ENCODE measurements around the gene ACMSD.
"Not testable (repeated sequence)": the region's sequence is repeated elsewhere in the genome, so short reads cannot be mapped to it uniquely, and the experiment has no call there.

The ACMSD gene

GRCh38 chr2:134838143-134838620 is at the start of gene ACMSD:
Gene ACMSD (plus strand): TSS chr2:134838616. CDS start chr2:134838683, 67 bp downstream.
- DNase-seq (ENCODE audit: low read depth), result no peak

DNA sequence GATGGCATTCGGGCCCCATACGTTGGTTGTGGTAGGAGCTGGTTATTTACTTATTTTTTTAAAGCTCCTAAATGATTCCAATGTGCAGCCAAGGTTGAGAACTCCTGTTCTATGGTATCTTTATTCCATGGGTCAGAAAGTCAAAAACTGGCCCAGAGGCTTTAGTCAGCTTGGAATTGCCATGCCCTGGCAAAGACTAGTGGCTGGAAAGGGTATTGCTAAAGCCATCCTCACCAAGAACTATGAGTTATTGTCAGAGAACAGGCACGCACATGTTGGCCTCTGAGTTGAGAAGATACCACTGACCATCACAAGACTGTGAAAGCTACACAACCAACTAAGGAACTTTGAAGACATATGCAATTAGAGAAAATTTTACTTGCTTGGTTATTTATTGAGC is 47.9 kb upstream of the ACMSD start:
- DNase-seq (ENCODE audit: low read depth), result no peak

DNA sequence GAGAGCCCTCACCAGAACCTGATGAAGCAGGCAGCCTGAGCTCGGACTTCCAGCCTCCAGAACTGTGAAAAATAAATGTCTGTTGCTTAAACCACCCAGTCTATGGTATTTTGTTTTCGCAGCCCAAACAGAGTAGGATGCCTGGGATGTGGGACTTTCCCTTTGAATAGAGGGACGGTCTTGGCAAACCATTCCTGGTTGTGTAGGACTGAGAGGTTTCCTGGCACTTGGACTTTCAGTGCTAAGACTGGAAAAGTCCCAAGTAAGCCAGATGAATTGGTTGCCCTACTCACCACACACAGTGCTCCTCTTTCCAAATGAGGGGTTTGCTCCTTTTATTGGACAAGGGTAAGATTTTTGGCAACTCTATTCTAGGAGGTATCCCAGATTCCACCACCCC is 46.8 kb upstream of the ACMSD start:
- DNase-seq (ENCODE audit: low read depth), result no peak

GRCh38 chr2:134792186-134792585 is 46.2 kb upstream of the ACMSD start:
- DNase-seq (ENCODE audit: low read depth), result no peak

DNA sequence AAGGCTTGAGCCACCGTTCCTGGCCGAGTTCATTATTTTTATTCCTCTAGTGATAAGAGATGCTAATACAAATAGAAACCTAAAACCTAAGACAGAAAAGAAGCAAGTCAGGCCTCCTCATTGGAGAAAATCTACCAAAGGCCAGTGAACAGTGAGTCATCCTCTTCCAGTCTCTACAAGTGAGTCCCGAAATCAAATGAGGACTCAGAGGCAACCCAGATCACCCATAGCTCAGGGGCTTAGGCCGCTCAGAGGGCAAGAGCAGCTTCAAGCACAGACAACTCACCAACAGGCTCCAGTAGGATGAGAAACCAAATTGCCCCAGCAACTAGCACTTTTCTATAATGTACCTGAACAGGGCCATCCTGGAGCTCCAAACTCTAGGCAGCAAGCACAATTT is 42.7 kb upstream of the ACMSD start:
- no peak for DNase-seq (ENCODE audit: low read depth)

GRCh38 chr2:134796373-134796772 is 42.0 kb upstream of the ACMSD start:
- DNase-seq (ENCODE audit: low read depth), result no peak

- no peak for DNase-seq (ENCODE audit: low read depth)
These were observed 38.5 kb upstream of the ACMSD start for GRCh38 chr2:134799936-134800335.

DNA sequence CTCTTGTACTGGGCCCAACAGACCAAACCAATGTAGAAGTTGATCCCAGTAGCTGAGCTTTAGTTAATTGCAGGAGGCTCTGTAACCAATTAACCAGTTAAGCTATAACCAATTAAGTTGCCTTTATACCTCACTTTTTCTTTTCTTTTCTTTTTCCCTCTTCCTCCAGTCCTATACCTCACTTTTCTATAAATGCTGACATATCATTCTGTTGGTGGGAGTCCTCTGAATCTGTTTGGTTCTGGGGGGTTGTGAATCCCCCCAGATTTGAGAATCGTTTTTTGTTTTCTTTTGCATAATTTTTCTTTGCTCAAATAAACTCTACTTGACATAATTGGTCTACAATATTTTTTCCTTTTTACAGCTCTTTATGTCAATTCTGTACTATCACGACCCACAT is 38.1 kb upstream of the ACMSD start:
- DNase-seq (ENCODE audit: low read depth), result no peak

- not testable (repeated sequence) for DNase-seq (ENCODE audit: low read depth)
These were observed 34.6 kb upstream of the ACMSD start for GRCh38 chr2:134803609-134804405.

DNA sequence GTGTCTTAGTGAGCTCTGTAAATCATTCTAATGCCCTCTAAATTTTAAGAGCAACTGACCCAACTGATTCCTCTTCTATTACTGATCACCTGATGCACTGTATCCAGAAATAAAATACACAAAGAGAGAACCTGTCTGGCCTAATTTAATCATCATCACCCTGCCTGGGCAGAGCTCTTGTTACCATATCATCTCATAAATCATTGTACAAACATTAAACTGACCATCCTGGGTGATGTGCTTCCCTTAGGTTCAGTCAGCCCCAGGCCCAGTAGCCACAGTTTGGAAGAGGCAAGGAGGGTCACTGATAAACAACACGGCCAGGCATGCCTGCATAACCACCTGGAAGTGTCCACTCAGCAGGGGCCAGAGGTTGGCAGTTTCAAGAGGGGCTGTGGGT is 22.7 kb upstream of the ACMSD start:
- no peak for DNase-seq (ENCODE audit: low read depth)

DNA sequence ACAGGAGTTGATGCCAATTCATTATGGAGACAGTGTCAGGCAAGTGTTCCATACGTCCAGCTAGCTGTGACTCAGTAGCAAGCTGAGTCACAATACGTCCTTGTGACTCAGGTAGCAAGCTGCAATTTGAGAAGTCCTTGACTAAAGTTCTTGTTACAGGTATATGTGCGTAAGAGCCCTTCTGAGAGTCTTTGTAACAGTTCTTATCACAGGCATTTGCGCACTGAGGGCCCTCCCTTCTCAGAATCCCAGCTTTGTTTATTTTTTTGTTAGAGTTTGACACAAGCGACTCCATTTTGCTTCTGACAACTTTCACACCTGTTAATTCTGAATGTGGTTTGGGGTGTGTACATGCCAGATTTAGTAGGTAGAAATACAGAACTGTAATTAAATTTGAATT is 20.1 kb upstream of the ACMSD start:
- DNase-seq (ENCODE audit: low read depth), result no peak

DNA sequence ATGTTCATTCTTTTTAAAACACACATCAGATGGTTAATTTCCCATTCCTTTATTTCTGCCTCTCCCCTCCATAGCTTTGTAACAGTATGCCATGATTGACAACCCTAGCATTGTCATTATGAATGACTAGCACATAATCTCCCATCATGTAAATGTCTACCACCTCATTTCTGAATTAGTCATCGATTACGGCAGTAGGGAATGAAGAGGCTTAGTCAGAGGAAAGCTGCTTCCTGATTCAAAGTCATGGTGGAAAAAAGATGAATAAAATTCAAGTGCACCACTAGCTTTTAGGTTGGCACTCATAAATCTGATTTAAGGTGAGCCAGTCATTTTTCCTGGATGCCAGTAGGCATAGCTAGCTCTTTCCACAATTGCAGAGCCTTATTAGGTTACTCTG is 19.1 kb upstream of the ACMSD start:
- DNase-seq (ENCODE audit: low read depth), result no peak

GRCh38 chr2:134823431-134823830 is 15.0 kb upstream of the ACMSD start:
- no peak for DNase-seq (ENCODE audit: low read depth)

DNA sequence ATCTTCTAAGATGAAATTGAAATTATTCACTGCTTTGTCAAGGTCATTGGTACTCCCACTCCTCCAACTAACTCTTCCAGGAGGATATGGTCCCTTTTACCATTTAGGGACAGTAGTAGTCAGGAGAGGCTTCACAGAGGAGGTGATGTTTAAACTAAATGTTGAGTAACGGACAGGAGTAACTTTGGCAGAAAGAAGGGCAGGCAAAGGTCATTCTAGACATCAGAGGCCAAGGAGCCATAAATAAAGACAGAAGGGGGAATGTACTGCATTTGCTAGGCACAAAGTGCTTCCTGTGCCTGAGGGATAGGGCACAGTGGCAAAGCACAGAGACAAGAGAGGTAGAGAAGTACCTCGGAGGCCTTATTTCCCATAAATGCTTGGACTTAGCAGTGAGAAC is 14.6 kb upstream of the ACMSD start:
- no peak for DNase-seq (ENCODE audit: low read depth)

DNA sequence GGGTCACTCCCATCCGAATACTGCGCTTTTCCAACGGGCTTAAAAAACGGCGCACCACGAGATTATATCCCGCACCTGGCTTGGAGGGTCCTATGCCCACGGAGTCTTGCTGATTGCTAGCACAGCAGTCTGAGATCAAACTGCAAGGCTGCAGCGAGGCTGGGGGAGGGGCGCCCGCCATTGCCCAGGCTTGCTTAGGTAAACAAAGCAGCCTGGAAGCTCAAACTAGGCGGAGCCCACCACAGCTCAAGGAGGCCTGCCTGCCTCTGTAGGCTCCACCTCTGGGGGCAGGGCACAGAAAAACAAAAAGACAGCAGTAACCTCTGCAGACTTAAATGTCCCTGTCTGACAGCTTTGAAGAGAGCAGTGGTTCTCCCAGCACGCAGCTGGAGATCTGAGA is 12.7 kb upstream of the ACMSD start:
- not testable (repeated sequence) for DNase-seq (ENCODE audit: low read depth)

DNA sequence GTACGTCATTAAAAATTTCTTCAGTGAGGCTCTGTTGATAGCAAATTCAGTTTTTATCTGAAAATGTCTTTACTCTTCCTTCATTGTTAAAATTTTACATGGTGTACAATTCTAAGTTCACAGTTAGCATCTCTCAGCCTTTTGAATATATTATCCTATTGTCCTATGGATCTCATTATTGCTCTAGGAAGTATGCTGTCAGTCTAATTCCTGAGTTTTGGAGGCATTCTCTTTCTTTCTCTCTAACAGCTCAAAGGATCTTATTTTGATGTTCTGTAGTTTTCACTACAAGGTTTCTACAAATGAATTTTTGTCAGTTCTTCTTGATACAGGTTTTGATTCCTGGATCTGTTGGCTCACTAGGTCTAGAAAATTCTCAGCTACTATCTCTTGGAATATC is 2.9 kb upstream of the ACMSD start:
- DNase-seq (ENCODE audit: low read depth), result no peak

DNA sequence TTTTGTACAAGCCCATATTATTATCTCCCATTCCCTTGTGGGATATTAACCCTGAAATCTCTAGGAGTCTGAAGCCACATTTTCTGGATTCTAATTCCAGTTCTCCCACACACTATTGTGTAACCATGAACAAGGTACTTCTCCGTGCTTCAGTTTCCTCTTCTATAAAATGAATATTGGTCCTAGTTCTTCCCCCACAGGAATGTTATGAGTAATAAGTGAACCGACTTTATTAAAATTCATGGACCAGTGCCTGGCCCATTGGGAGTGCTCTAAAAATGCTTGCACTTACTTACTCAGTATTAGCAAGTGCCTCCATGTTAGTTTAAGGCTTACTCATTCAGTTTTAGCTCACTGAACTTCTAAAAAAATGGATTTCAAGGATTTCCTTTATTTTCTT is 1.4 kb upstream of the ACMSD start:
- DNase-seq (ENCODE audit: low read depth), result no peak

DNA sequence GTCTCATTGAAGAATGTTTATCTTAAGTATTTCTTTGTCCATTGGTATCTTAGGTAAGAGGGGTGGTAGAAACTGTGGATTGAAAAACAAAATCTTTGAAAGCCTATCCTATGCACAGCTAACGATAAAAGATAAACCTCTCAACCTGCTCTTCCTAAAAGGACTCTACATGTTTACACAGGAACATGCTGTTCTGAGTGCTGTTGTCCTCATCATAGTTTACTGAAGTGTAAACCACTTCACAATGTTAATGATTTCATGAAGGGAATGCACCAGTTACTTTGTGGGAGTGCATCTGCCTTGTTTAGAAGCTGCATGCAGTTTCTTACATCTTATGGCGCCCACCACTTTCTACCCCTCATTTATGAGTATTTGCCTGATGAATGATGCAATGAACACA is 1.2 kb downstream of the ACMSD start:
- DNase-seq (ENCODE audit: low read depth), result no peak

DNA sequence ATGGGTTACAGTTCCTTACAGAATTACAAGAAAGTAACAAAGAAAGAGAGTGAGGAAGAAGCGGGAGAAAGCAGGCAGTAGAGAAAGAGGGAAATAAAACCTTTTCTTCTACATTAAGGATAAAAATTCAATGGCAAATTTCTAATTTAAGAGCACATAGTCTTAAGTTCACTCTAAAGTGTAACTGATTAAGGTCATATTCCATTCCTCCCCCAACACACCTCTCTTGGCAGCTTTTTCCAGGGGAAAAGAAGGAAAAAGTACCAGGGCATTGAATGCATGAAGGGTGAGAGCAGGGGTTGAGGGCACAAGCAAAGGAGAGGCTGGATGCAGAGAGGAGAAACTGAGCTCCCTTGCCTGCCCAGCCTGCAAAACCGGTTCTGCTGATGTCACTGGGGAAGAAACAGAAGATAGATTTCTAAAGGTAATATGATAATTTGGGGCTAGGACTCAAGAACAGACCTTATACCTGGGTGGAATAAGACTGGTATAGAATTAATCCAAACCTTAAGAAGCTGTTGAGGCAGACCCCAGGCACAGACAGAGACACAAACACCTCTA is 4.6 kb downstream of the ACMSD start:
- DNase-seq (ENCODE audit: low read depth), result no peak

DNA sequence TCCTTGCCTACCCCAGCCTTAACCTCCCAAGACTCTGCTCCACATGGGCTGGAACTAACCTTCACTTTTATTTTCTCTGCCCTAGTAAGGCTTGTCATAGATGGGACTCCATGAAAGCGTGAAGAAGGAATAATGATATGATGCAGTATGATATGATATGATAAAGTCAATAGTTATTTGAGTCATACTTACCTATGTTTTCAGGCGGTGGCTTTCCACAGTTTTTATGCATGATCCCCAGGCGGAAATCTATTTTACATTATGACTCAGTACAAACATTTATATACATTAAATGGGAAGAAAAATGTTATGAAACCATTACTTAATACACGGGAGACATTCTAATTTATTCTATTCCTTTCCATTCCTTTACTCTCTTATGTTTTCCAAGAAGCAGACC is 5.6 kb downstream of the ACMSD start:
- DNase-seq (ENCODE audit: low read depth), result no peak

- no peak for DNase-seq (ENCODE audit: low read depth)
These were observed 6.6 kb downstream of the ACMSD start for GRCh38 chr2:134845028-134845427.

DNA sequence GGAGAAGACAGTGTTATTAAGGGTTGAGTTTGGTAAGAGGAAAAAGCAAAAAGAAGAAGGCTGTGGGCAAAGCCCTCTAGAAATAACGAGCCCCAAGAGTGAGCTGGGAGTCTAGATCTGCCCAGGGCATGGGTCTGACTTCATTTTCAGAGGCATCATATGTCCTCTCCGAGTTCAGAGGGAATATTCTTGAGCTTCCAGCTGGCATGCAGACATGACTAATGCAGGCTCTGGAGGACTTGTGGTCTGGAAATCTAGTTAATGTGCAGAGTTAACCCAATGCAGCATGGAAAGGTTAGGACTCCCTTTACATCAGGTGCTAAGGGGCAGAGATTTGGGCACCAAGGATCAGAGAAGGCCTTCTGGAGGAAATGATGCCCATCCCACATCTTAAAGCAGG is 7.3 kb downstream of the ACMSD start:
- DNase-seq (ENCODE audit: low read depth), result no peak

DNA sequence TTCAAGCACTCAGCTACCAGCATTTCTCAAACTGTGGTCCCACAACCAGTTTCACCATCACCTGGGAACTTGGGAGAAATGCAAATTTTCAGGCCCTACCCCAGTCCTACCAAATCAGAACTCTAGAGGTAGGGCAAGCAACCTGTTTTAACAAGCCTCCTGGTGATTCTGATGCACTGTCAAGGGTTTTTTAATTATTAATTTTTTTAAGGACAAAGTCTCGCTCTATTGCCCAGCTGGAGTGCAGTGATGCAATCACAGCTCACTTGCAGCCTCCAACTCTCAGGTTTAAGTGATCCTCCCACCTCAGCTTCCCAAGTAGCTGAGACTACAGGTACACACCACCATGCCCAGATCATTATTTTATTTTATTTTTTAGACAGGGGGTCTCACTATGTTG is 7.8 kb downstream of the ACMSD start:
- no peak for DNase-seq (ENCODE audit: low read depth)

DNA sequence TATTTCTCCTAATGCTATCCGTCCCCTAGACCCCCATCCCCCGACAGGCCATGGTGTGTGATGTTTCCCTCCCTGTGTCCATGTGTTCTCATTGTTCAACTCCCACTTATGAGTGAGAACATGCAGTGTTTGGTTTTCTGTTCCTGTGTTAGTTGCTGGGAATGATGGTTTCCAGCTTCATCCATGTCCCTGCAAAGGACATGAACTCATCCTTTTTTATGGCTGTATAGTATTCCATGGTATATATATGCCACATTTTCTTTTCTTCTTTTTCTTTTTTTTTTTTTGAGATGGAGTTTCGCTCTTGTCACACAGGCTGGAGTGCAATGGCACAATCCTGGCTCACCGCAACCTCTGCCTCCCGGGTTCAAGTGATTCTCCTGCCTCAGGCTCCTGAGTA is 9.2 kb downstream of the ACMSD start:
- not testable (repeated sequence) for DNase-seq (ENCODE audit: low read depth)
